ENCODE results near the gene CNOT4.
A peak's percentile ranks its signal among the peaks of the same experiment; 100 is the strongest.
"Not testable (repeated sequence)": the region's sequence is repeated elsewhere in the genome, so short reads cannot be mapped to it uniquely, and the experiment has no call there.

The CNOT4 gene

DNA sequence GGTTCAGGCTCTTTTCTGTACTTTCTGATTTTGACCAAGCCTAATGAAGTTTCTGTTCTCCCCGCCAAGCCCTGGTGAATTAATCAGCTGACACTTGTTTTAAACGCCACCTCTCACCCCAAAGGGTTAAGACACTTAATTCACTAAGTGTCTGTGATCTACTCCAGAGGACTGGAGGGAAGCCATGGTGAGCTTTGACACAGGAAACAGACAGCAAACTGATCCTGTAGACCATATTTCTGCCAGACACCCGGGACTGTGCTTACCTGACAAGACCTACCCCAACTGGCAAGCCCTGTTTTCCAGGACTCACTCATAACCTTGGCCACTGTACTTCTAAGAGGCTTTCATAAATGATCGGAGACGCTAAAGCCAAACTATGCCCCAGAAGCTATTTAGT is 150.3 kb downstream of the CNOT4 start:
- no peak for DNase-seq

DNA sequence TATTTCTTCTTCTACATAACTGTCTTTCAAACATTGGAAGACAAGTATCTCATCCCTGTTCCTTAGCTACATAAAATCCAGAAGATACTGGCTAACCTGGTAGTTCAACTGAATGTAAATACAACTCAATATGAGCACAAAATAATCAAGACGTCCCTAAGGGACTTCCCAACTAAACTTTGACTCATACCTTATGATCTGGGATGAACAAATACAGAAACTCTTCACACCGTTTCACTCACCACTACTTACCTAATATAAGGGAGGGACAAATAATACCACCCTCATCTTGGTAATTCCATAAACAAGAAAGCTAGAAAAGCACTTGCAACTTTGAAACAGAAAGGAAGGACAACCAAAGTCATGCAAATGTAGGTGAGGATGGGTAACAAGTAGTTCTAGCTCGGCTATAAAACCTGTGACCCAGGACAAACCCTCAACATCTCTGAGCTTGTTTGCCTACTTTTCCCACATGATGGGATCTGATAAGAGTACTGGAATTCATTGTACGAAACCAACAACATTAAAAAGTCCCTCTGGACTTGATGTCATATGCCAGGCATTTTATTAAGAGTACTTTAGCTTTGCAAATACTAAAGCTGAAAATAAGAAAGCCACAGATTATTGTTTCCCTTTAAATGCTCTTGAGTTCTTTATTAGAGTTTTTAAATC is 154.4 kb downstream of the CNOT4 start:
- no peak for DNase-seq

DNA sequence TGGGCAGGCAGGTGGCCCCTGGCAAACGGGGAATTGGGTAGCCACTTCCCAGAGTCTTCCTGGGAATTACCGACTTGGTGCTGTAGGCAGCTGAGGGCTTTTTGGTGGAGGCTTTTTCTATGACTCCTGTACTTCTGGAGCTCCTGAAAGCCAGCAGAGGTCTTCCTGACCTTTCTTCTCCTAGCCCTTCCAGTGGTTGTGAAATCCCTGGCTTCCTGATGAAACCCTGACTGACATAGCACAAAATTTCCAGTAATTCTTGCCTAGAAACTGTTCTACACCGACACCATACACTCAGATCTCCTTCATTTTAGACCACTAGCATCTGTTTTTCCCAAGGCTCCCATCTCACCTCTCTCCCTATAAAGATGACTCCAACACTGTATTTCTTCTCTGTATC is 156.1 kb downstream of the CNOT4 start:
- no peak for DNase-seq

- no peak for DNase-seq
These were observed 157.6 kb downstream of the CNOT4 start for GRCh38 chr7:135352285-135352684.

DNA sequence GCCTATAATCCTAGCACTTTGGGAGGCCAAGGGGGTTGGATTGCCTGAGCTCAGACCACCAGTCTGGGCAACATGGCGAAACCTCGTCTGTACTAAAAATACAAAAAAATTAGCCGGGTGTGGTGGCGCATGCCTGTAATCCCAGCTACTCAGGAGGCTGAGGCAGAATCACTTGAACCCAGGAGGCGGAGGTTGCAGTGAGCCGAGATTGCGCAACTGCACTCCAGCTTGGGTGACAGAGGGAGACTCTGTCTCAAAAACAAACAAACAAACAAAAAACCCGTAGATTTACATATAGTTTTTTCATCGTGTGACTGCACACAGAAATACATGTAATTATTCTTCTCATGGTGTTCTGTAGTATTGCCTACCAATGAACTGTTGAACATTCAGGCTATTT is 158.8 kb downstream of the CNOT4 start:
- DNase-seq, result not testable (repeated sequence)

DNA sequence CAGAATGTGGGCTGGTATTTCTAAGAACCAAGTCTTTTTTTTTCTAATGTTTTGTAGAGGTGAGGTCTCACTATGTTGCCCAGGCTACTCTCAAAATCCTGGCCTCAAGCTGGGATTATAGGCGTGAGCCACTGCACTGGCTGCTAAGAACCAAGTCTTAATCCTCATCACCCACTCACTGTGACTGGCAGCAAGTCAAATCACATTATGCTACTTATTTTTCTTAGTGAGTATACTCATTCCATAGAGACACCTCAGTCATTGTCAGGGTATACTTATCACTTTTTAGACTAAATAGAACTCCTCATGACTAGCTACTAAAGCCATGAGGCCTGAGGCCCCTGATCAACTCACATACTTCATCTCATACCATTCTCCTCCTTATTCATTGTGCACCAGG is 160.2 kb downstream of the CNOT4 start:
- DNase-seq, result no peak

GRCh38 chr7:135348493-135348892 is 161.4 kb downstream of the CNOT4 start:
- no peak for DNase-seq

DNA sequence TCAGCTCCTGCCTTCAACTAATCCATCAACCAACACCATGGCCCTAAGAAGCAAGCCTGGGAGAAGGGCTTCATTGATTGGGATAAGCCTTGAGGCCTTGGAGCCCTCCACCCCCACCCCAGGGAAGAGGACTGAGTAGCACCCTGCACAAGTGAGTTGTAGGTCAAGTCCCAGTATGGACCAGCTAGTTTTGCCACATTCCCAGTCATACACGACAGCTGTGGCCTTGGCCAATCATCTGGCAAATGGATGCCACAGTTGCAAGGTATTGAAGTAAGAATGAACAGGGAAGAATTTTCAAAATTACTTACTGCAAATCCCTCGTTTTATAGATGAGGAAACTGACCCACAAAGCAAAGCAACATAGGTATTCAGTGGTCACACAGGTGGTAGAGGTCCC is 166.5 kb downstream of the CNOT4 start:
- no peak for DNase-seq

DNA sequence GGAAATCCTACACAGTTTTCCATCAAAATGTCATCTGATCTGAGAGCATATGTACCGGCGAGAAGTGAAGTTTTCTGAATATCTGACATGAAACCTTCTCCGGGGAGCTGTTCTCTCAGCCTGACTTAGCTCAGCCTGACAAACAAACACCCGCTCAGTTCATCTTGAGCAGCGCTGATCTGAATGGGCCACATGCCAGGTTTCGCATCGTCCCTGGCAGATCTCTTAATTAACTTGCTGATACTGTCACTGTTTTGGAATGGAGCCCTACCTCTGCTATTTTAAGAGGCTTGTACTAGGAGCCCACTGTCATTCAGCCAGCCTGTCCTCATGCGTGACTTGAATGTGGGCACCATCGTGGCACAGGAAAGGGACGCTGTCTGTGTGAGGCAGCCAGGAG is 167.0 kb downstream of the CNOT4 start:
- peak; percentile 42 for DNase-seq

GRCh38 chr7:135341049-135341448 is 168.9 kb downstream of the CNOT4 start:
- no peak for DNase-seq

DNA sequence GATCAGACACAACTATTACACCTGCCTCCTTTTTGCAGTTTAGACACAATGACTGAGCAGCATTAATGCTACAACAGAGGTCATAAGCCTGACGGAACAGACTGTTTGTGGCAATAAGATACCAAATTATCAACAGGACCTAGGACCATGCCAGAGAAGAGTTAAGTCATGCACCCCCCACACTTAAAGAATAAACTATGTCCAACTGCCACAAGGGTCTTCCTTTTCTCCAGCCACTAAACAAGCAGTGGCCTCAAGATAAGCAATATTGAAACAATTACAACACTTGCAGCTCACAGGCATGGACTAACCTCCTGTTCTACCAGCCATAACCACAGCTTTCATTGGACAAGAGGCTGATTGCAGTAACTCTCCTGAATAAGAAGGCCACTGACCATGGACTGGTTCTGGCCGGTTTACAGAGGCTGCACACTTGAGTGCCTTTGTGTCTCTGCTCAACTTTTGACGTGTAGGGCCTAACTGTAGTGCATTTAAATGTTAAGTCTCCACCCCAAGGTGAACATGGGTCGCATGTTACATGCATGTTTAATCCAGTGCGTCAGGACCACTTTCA is 171.8 kb downstream of the CNOT4 start:
- no peak for DNase-seq

DNA sequence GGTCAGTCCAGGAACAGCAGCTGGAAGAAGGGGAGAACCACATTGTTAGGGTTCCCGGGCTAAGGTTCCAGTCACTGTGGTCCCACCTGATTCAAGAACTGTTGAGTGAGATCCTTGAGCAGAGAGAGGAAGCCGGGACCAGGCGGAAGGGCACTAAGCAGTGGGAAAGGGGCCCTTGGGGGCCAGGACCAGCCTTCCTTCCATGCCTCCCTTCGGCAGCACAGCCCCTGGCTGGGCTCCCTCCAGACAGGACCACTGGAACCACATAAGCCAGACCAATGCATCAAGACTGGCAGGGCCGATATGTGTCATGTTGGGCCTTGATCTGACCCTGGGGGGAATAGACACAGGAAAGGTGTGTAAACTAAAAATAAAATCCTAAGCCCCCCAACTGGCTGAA is 172.4 kb downstream of the CNOT4 start:
- DNase-seq, result no peak

GRCh38 chr7:135335628-135336139 is 174.2 kb downstream of the CNOT4 start:
- peak; percentile 83 for DNase-seq

- DNase-seq, result peak; percentile 17
These were observed 174.9 kb downstream of the CNOT4 start for GRCh38 chr7:135334830-135335543.

DNA sequence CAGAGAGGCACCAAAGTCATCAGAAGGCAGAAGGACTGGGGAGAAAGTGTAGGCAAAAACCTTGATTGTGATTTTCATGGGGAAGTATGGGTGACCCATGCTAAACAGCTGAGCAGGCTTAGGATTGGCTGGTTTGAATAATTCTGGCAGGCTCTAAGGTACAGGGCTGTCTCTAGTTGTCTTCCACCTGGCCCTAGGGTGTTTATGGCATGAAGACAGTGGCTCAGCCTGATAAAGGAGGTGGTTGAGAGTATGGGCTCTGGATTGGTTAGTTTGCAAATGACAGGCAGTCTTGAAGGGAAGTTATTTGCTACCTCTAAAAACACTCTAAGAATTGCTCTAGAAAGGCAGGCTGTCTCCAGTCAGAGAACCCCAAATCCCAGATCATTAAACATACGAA is 176.0 kb downstream of the CNOT4 start:
- no peak for DNase-seq

- no peak for DNase-seq
These were observed 176.7 kb downstream of the CNOT4 start for GRCh38 chr7:135333200-135333599.

DNA sequence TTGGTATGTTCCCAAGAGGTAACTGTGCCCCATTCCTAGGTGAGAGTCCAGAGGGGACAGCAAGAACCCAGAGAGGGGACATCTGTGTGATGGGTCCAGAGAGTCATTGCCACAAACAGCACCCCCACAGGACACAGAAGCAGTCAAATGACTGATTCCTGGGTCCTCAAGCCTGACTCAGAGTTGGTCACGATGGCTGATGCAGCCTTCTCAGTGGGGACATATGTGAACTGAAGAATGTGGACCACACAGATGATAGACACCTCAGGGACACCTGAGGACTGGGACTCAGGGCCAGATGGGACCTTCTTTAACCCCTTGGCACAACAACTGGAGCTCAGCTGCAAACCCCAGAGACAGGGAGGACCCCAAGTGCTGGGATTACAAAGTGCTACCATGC is 179.8 kb downstream of the CNOT4 start:
- no peak for DNase-seq

DNA sequence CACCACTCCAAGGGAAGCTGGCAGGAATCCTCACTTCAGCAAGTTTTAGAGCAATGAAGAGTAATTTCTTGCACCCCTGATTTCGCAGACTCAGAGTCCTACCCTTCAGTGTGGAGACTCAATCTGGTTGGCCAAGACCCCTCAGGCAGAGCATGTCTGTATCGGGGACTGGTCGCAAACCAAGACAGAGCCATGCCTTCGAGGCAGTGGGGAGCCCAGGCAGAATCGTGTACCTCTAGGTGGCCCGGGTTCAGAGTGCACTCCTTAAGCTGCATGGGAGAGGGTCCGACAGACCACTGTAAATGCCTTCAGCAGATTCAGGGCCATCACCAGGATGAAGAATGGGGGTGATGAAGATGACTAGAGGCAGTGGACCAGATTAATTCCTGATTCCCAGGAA is 181.4 kb downstream of the CNOT4 start:
- DNase-seq, result no peak

DNA sequence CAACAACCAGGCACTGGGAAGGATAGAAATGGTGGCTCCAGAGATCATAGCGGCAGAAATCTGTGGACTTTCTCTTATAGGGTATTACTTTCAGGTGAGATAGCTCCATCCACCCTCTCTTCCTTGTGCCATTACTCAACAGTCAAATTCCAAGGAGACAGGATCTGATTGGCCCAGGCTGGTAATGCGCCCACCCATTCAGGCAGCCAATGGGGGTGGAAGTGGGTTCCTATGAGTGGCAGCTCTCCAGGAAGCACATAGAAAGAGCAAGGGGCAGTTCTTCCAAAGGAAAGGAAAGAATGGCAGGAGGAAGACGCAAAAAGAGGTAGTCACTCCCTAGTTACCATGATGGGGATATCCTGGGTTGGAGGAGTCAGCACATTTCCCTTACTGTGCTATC is 181.8 kb downstream of the CNOT4 start:
- DNase-seq, result no peak

DNA sequence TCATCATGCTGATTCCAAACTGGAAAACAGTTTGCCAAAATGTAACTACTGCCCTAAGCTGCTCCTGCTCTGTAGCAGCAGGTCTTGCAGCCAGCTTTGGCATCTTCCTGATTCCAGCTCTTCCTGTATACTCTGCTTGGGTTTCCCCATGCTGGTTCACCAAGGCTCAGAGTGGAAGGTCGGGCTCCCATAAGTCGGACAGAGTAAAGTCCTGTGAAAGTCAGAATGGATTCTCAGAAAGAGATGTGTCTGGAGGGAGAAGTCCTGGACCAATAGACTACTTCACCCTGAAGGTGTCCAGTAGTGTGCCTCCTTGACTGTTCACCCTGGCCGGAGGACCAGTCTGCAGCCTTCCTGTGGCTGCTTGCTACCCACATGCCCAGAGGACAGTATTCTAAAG is 182.4 kb downstream of the CNOT4 start:
- no peak for DNase-seq

DNA sequence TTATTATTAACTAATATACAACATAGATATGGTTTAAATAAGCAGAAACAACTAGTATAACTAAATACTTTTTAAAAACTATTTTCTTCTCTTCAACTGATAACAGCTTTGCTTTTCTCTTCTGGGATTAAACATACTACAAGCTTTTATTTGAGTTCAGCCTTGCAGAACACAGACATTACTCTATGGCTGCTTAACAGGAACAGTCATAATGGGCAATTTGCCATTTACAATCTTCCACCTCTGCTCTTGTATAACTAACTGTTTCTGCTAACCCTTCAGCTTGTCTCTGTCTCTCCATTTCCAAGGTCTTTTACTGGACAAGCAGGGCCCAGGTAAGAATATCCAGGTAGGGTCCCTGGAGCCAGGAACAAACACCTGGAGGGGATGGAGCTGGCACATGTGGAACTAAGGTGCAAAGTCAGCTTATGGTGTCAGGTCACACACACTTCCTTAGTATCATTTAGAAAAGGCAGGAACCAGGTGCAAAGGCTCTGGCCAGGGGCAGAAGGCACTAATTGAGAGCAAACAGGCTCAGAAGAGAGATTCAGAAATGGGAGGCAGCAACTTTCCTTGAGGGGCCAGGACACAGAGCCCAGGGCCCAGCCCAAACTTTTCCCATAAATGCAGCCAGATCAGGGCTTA is 183.1 kb downstream of the CNOT4 start:
- DNase-seq, result peak; percentile 12

GRCh38 chr7:135322571-135323340 is 187.1 kb downstream of the CNOT4 start:
- no peak for DNase-seq

GRCh38 chr7:135321556-135321955 is 188.3 kb downstream of the CNOT4 start:
- no peak for DNase-seq

All from NCI-H1436 (cell line).